DOHH2 (cell line): ENCODE data around the gene GPR89B.
"Not testable (repeated sequence)": the region's sequence is repeated elsewhere in the genome, so short reads cannot be mapped to it uniquely, and the experiment has no call there.

Experiments
- H3F3A ChIP-seq: fragments of 200-600 bp; sonication (generic), shearing (Covaris generic); 2 replicates; pipeline ENCODE4 v1.6.0; 2016; ENCODE audit warnings: antibody characterized with exemption, mild to moderate bottlenecking; ENCODE audit not compliant: control insufficient read depth, insufficient read depth
- H3K27ac ChIP-seq: fragments of 200-600 bp; sonication (generic); 2 replicates; pipeline ENCODE4 v1.5.1; 2014; ENCODE audit warnings: low read depth, mild to moderate bottlenecking, low read length, moderate library complexity
- H3K27me3 ChIP-seq: fragments of 200-600 bp; sonication (generic); 2 replicates; pipeline ENCODE4 v1.6.1; 2014; ENCODE audit warnings: mild to moderate bottlenecking, low read length, mixed read lengths; ENCODE audit not compliant: control insufficient read depth
- H3K36me3 ChIP-seq: fragments of 200-600 bp; sonication (generic); 2 replicates; pipeline ENCODE4 v1.6.1; 2014; ENCODE audit warnings: mild to moderate bottlenecking, low read length, moderate library complexity, mixed read lengths; ENCODE audit not compliant: control insufficient read depth
- H3K4me1 ChIP-seq: fragments of 200-600 bp; sonication (generic); 2 replicates; pipeline ENCODE4 v1.6.1; 2014; ENCODE audit warnings: mild to moderate bottlenecking, low read length, mixed read lengths; ENCODE audit not compliant: control insufficient read depth
- H3K4me2 ChIP-seq: fragments of 200-600 bp; sonication (generic); 2 replicates; pipeline ENCODE4 v1.6.0; 2014; ENCODE audit warnings: mild to moderate bottlenecking, low read length, moderate library complexity
- H3K4me3 ChIP-seq: fragments of 200-600 bp; sonication (generic); 2 replicates; pipeline ENCODE4 v1.5.1; 2014; ENCODE audit warnings: mild to moderate bottlenecking, low read length, mixed read lengths
- H3K79me2 ChIP-seq: fragments of 200-600 bp; sonication (generic); 2 replicates; pipeline ENCODE4 v1.6.1; 2014; ENCODE audit warnings: mild to moderate bottlenecking, low read length, mixed read lengths; ENCODE audit not compliant: control insufficient read depth
- H3K9me2 ChIP-seq: fragments of 200-600 bp; sonication (generic); replicated peaks from 2 replicates; pipeline ENCODE4 v1.6.1; 2014; ENCODE audit warnings: mild to moderate bottlenecking, low read length, mixed read lengths; ENCODE audit not compliant: control insufficient read depth
- H3K9me3 ChIP-seq: fragments of 200-600 bp; sonication (generic); 2 replicates; pipeline ENCODE4 v1.6.1; 2014; ENCODE audit warnings: antibody characterized with exemption, low read length, mixed read lengths; ENCODE audit not compliant: control insufficient read depth, insufficient read depth
- H4K20me1 ChIP-seq: fragments of 200-600 bp; sonication (generic); 2 replicates; pipeline ENCODE4 v1.6.0; 2014; ENCODE audit warnings: low read depth, mild to moderate bottlenecking, antibody characterized with exemption, low read length, moderate library complexity; ENCODE audit not compliant: control insufficient read depth, insufficient read depth

The GPR89B gene

GRCh38 chr1:147935296-147935695 is 7.1 kb downstream of the GPR89B start:
- H3K4me3 ChIP-seq, H3K36me3 ChIP-seq, H3K9me2 ChIP-seq, H4K20me1 ChIP-seq, H3K27ac ChIP-seq, H3K9me3 ChIP-seq, H3K4me2 ChIP-seq, H3K79me2 ChIP-seq, H3K4me1 ChIP-seq, H3K27me3 ChIP-seq, H3F3A ChIP-seq: not testable (repeated sequence)

GRCh38 chr1:147940456-147940855 is 12.2 kb downstream of the GPR89B start:
- H3K27me3 ChIP-seq, H3K79me2 ChIP-seq, H3K4me3 ChIP-seq, H3K36me3 ChIP-seq, H3K9me2 ChIP-seq, H3K4me1 ChIP-seq, H3K4me2 ChIP-seq, H4K20me1 ChIP-seq, H3K27ac ChIP-seq, H3F3A ChIP-seq, H3K9me3 ChIP-seq: not testable (repeated sequence)

GRCh38 chr1:147942563-147942962 is 14.3 kb downstream of the GPR89B start:
- H3K9me3 ChIP-seq, H3K4me3 ChIP-seq, H3K27me3 ChIP-seq, H4K20me1 ChIP-seq, H3K4me1 ChIP-seq, H3K79me2 ChIP-seq, H3F3A ChIP-seq, H3K27ac ChIP-seq, H3K9me2 ChIP-seq, H3K36me3 ChIP-seq, H3K4me2 ChIP-seq: not testable (repeated sequence)

- not testable (repeated sequence) for H3K9me2 ChIP-seq, H3K79me2 ChIP-seq, H3K4me1 ChIP-seq, H3K4me3 ChIP-seq, H3K27ac ChIP-seq, H3K4me2 ChIP-seq, H3F3A ChIP-seq, H3K27me3 ChIP-seq, H4K20me1 ChIP-seq, H3K9me3 ChIP-seq, H3K36me3 ChIP-seq
Observed at GRCh38 chr1:147949517-147949916, 21.3 kb downstream of the GPR89B start.

- H3K9me3 ChIP-seq, H3K36me3 ChIP-seq, H3K27me3 ChIP-seq, H3K27ac ChIP-seq, H4K20me1 ChIP-seq, H3F3A ChIP-seq, H3K4me2 ChIP-seq, H3K4me3 ChIP-seq, H3K79me2 ChIP-seq, H3K4me1 ChIP-seq, H3K9me2 ChIP-seq: not testable (repeated sequence)
Observed at GRCh38 chr1:147958906-147959305, 30.7 kb downstream of the GPR89B start.

GRCh38 chr1:147959680-147960079 is 31.5 kb downstream of the GPR89B start:
- not testable (repeated sequence) for H3K4me1 ChIP-seq, H3K4me3 ChIP-seq, H3K9me2 ChIP-seq, H3K36me3 ChIP-seq, H3K4me2 ChIP-seq, H3F3A ChIP-seq, H3K27me3 ChIP-seq, H3K27ac ChIP-seq, H4K20me1 ChIP-seq, H3K79me2 ChIP-seq, H3K9me3 ChIP-seq

- not testable (repeated sequence) for H3K4me2 ChIP-seq, H3K9me2 ChIP-seq, H3K79me2 ChIP-seq, H3K4me3 ChIP-seq, H3K27me3 ChIP-seq, H3K27ac ChIP-seq, H3F3A ChIP-seq, H3K4me1 ChIP-seq, H3K9me3 ChIP-seq, H4K20me1 ChIP-seq, H3K36me3 ChIP-seq
Observed at GRCh38 chr1:147964575-147964974, 36.4 kb downstream of the GPR89B start.

GRCh38 chr1:147966657-147967056 is 38.4 kb downstream of the GPR89B start:
- H4K20me1 ChIP-seq, H3K79me2 ChIP-seq, H3K9me2 ChIP-seq, H3K4me1 ChIP-seq, H3K27ac ChIP-seq, H3K4me3 ChIP-seq, H3K9me3 ChIP-seq, H3K36me3 ChIP-seq, H3K4me2 ChIP-seq, H3K27me3 ChIP-seq, H3F3A ChIP-seq: not testable (repeated sequence)
